ENCODE results near the gene PJVK. TPM values are rescaled to one million over a fixed set of nuclear protein-coding genes. Genes with fewer than 3 reads are reported as not detected.

PJVK gene
- total RNA-seq, 6 experiments from 2014 or later, result 0.80 to 2.8 (median 1.6) TPM

Other genes starting within 250 kb of the PJVK start
- 10 to 100 TPM; 11.2 to 20.5 (median 14.4) TPM for gene PRKRA, start 203 bp upstream of the PJVK start, total RNA-seq
- 10 to 100 TPM in 1 of 6 experiments, 1 to 10 TPM in 5; 2.5 to 12.7 (median 4.8) TPM for gene FKBP7, start 27.2 kb downstream of the PJVK start, total RNA-seq
- 10 to 100 TPM in 4 of 6 experiments, 1 to 10 TPM in 2; 4.4 to 21.2 (median 15.1) TPM for gene PLEKHA3, start 29.1 kb downstream of the PJVK start, total RNA-seq

Data from right lobe of liver (tissue), 5 donors.